DND-41 (cell line): ENCODE data around the gene GOLGA6L9.
"Not testable (repeated sequence)": the region's sequence is repeated elsewhere in the genome, so short reads cannot be mapped to it uniquely, and the experiment has no call there.

Experiments
- CTCF ChIP-seq: IDR thresholded peaks from 2 replicates; pipeline ENCODE4 v1.5.1; 2012; ENCODE audit warnings: borderline replicate concordance, low read length, moderate library complexity, mild to moderate bottlenecking; ENCODE audit not compliant: poor library complexity, severe bottlenecking; ENCODE audit errors: extremely low read depth
- EZH2 ChIP-seq: IDR thresholded peaks from 3 replicates; pipeline ENCODE4 v1.6.1; 2012; ENCODE audit warnings: borderline replicate concordance, low read depth, mild to moderate bottlenecking, moderate library complexity, low read length, inconsistent platforms; ENCODE audit not compliant: severe bottlenecking

GRCh38 chr15:82420516-82420915 lies 9.1 kb upstream of the GOLGA6L9 start:
- not testable (repeated sequence) for TF ChIP-seq CTCF, EZH2
